BJ (cell line): ENCODE results near the gene AGMAT. TPM values are rescaled to one million over a fixed set of nuclear protein-coding genes. Genes with fewer than 3 reads are reported as not detected.
"Not testable (repeated sequence)": the region's sequence is repeated elsewhere in the genome, so short reads cannot be mapped to it uniquely, and the experiment has no call there.

Source experiments
- CTCF ChIA-PET: fragments of 350-600 bp; formaldehyde crosslinking; extraction: SDS; loops from one replicate; lab custom pipeline; 2021; ENCODE audit warnings: antibody characterized with exemption, inconsistent platforms; lab: Yijun Ruan, JAX
- POLR2A ChIA-PET: fragments of 300-600 bp; sonication (Branson Sonifier 250); formaldehyde crosslinking; extraction: SDS; loops from one replicate; lab custom pipeline; 2021; ENCODE audit warnings: antibody characterized with exemption; lab: Charles Lee
- DNase-seq: peaks from one replicate; pipeline ENCODE4 v3.0.0-alpha.2; 2011; ENCODE audit warnings: low read depth
- H3K27me3 ChIP-seq: 2 replicates; pipeline ENCODE4 v1.6.0; 2011; ENCODE audit warnings: low read length; ENCODE audit not compliant: control insufficient read depth, insufficient read depth
- H3K36me3 ChIP-seq: 2 replicates; pipeline ENCODE4 v1.5.1; 2011; ENCODE audit warnings: low read length; ENCODE audit not compliant: control insufficient read depth, insufficient read depth
- H3K4me3 ChIP-seq: 2 replicates; pipeline ENCODE4 v1.5.1; 2011; ENCODE audit warnings: low read depth, mild to moderate bottlenecking, control low read depth, low read length
- CTCF ChIP-seq: IDR thresholded peaks from 2 replicates; pipeline ENCODE4 v1.5.1; 2011; ENCODE audit warnings: low read depth, mild to moderate bottlenecking, control low read depth, inconsistent platforms, low read length, moderate library complexity; ENCODE audit not compliant: insufficient read depth
- polyA plus RNA-seq: library from polyadenylated mRNA; depleted of rRNA; stranded (reverse); fragments of >200 nt; gene quantifications from 2 replicates; pipeline ENCODE4 v1.2.3, GENCODE V29; 2011

The AGMAT gene
- polyA plus RNA-seq, 1 experiment: 1.1 TPM

DNA sequence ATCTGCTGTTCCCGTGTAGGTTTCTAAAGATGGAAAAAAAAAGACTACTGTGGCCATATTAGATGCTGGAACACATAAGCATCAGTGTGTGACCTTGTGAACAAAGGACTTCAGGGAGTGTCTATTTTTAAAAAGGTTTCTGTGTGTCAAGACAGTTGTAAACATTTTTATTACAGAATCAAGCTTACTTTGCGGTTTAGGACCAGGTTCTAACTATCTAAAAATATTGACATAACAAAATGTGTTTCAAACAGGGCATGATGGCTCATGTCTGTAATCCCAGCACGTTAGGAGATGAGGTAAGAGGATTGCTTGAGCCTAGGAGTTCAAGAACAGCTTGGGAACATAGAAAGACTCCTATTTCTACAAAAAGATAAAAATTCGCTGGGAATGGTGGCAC is 25.3 kb upstream of the AGMAT start:
- H3K27me3 ChIP-seq: no peaks in the 10 kb centered on the region
- POLR2A ChIA-PET: no interaction called here
- CTCF ChIA-PET: no interaction called here
- no peak for TF ChIP-seq CTCF
- no peaks in the 10 kb centered on the region for H3K36me3 ChIP-seq
- no peak overlapping the region for H3K4me3 ChIP-seq
- no peak for DNase-seq

DNA sequence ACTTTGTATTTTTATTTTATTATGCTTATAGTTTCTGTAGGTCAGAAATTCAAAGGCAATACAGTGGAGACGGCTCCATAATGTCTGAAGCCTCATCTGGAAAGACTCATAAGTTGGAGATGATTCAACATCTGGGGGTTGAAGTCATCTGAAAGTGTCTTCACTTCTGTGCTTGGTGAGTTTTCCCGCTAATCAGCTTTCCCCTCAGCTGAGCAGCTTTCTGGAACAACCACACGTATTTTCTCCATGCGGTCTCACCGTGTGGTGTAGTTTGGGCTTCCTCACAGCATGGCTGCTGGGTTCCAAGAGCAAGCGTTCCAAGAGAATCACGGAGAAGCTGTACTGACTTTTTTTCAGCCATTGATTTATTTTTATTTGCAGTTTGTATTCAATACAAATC is 24.8 kb upstream of the AGMAT start:
- TF ChIP-seq CTCF: no peak
- H3K36me3 ChIP-seq: no peaks in the 10 kb centered on the region
- H3K4me3 ChIP-seq: no peak overlapping the region
- no peak for DNase-seq
- ChIA-PET CTCF (no interaction called here), POLR2A (no interaction called here)
- no peaks in the 10 kb centered on the region for H3K27me3 ChIP-seq

GRCh38 chr1:15605398-15606383 is 20.8 kb upstream of the AGMAT start:
- no peak overlapping the region for H3K4me3 ChIP-seq
- POLR2A ChIA-PET: no interaction called here
- no peak for TF ChIP-seq CTCF
- no peaks in the 10 kb centered on the region for H3K36me3 ChIP-seq
- CTCF ChIA-PET: interaction anchor here (0.6 to 1.2 kb wide), 3 partner anchors 10 to 136 kb away, joined by 3 to 5 read pairs (median 3); no protein-coding TSS in a partner anchor
- no peak for DNase-seq
- H3K27me3 ChIP-seq: no peaks in the 10 kb centered on the region

DNA sequence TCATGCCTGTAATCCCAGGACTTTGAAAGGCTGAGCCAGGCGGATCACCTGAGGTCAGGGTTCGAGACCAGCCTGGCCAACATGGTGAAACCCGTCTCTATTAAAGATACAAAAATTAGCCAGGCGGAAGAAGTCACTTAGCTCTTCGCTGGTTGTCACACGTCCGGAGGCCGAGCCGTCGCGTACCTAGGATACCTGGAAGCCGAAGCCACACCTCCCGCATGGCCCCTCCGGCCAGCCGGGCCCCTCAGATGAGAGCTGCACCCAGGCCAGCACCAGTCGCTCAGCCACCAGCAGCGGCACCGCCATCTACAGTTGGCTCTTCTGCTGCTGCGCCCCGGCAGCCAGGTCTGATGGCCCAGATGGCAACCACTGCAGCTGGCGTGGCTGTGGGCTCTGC is 19.5 kb upstream of the AGMAT start:
- CTCF ChIA-PET: interaction anchor here (1.1 to 2.3 kb wide), 3 partner anchors 12 to 137 kb away, joined by 3 to 12 read pairs (median 5); no protein-coding TSS in a partner anchor
- POLR2A ChIA-PET, H3K4me3 ChIP-seq, H3K36me3 ChIP-seq, H3K27me3 ChIP-seq, DNase-seq: not testable (repeated sequence)

DNA sequence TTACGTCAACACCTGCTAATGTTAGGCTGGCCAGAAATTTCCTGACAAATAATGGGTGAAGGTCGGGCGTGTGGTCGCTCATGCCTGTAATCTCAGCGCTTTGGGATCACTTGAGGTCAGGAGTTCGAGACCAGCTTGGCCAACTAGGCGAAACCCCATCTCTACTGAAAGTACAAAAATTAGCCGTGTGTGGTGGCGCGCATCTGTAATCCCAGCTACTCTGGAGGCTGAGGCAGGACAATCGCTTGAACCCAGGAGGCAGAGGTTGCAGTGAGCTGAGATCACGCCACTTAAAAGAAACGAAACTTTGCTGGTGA is 19.1 kb upstream of the AGMAT start:
- CTCF ChIA-PET: interaction anchor here (2.3 kb wide), 1 partner anchor 137 kb away, joined by 12 read pairs; no protein-coding TSS in a partner anchor
- POLR2A ChIA-PET, DNase-seq, H3K27me3 ChIP-seq, H3K36me3 ChIP-seq: not testable (repeated sequence)
- H3K4me3 ChIP-seq: peak overlapping the region; percentile 70
